GM19023 (cell line): ENCODE measurements around the gene GOLGA2.

Experiments
- ATAC-seq: cut with Tn5 transposase; IDR thresholded peaks from one replicate; pipeline ENCODE4 v1.9.1; 2021; ENCODE audit warnings: mild to moderate bottlenecking, moderate library complexity; ENCODE audit not compliant: unreplicated experiment

GOLGA2 gene

GRCh38 chr9:128275198-128276007 lies at the start of gene GOLGA2:
TSS of gene GOLGA2 (minus strand) at chr9:128276007. CDS start at chr9:128275976, 31 bp downstream.
- peak; percentile 54 for ATAC-seq

DNA sequence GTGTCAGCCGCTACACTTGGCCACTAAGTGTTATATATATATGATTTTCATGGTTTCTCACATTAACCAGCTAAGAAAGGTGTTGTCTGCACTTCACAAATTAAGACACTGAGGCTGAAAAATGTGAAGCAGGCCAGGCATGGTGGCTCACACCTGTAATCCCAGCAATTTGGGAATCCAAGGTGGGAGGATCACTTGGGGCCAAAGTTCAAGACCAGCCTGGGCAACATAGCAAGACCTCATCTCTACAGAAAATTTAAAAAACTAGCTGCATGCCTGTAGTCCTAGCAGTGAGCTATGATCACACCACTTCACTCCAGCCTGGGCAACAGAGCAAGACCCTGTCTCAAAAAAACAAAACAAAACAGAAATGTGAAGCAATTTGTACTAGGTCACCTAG lies 48.6 kb upstream of the GOLGA2 start:
- no peak for ATAC-seq

DNA sequence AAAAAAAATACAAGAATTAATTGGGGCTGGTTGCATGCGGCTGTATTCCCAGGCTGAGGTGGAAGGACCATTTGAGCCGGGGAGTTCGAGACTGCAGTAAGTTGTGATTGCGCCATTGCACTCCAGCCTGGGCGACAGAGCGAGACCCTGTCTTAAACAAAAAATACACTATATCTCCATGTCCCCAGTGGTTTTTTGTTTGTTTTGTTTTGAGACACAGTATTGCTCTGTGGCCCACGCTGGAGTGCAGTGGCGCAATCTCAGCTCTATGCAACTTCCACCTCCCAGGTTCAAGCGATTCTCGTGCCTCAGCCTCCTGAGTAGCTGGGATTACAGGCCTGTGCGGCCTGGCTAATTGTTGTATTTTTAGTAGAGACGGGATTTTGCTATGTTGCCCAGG lies 48.0 kb upstream of the GOLGA2 start:
- no peak for ATAC-seq

GRCh38 chr9:128323212-128323730 lies 47.5 kb upstream of the GOLGA2 start:
- no peak for ATAC-seq

DNA sequence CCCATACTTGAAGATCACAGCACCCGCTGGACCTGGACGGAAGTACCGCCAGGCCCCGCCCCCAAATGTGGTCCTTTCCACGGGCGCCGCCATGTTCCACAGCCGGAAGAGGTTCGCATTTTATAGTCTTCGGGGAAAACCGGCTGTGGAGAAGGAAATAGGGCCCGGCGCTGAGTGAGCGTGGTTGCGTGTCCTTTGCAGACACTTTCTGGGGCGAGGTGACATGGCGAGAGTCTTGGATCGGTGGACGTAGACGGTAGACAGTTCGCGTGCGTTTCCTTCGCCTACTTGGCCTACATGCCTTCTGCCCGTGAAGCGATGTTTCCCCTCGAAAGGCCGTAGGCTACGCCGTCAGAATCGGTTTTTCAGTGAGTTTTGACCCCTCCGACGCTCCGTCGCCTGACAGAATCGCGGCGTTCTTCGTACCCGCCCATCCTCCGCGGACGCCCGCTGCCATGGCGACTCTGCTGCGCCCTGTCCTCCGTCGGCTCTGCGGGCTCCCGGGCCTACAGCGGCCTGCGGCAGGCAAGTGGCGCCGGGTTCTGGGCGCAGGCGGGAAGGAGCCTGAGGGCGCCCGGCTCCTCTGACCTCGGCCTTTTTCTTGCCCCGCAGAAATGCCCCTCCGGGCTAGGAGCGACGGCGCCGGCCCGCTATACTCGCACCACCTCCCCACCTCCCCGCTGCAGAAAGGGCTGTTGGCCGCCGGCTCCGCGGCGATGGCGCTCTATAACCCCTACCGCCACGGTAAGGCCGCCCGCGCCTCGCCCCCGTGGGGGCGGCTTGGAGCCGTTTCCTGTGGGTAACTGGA lies 46.8 kb upstream of the GOLGA2 start, which contains the start of the genes COQ4 and TRUB2:
TSS of gene COQ4 (plus strand) at position 436 of the 808 bp plus-strand sequence. CDS start at position 456, 20 bp downstream.
TSS of gene TRUB2 (minus strand) at position 44 of the 808 bp plus-strand sequence. CDS start at position 5, 39 bp downstream.
- ATAC-seq: peak; percentile 83

DNA sequence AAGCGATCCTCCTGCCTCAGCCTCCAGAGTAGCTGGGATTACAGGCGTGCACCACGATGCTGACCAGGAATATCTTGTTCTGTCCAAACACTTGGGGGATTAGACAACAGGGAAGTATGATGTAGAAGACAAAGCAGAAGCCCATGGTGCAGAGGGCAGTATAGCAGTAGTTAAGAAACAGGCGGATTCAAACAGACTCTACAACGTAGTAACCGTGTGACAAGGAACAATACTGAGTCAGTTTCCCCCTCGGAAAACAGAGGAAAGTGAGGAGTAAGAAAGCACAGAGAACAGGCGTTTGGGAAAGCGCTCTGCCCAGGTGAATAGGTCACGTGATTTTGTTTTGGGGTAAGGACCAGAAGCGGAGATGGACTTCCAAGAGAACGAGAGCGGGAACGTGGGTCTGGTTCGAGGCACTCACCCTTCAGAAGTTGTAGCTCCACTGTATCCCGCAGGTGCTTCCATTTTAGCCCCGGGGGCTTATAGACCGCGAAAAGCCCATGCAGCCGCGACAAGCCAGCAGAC lies 46.1 kb upstream of the GOLGA2 start:
- peak; percentile 3 for ATAC-seq

GRCh38 chr9:128321343-128321742 lies 45.5 kb upstream of the GOLGA2 start:
- ATAC-seq: no peak

DNA sequence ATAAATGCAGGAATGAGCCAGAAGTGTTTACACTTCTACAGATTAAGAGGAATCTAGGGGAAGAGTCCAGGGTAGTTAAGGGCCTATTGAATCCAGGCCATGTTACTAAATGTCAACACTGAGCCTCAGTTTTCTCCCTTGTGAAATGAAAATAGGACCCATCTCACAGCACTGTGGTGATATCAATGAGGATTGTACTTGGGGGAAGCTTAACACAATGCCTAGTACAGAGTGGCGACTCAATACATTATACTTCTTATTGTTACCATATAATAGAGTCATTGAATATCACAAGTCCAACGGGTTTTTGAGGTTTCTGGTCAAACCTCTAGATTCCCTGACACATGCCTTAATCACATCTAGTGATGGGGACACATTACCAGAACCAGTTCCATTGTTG lies 41.8 kb upstream of the GOLGA2 start:
- ATAC-seq: no peak

DNA sequence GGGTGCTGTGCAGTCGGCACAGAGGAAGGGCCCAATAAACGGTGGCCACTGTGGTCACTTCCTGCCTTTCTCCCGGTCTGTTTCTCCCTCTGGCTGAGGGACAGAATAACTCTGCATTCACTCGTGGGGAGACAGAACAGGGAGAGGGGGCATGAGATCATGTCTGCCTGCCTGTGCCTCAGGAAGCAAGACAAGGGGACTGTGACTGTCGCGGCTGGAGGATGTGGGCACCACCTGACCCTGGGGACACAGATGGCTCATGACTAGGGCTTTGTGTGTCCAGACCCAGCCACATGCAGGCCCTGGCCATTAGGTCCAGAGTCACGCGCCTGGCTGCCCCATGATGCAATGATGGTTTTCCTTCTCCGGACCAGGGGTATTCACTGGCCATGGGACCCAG lies 40.6 kb upstream of the GOLGA2 start:
- no peak for ATAC-seq

GRCh38 chr9:128314697-128315096 lies 38.9 kb upstream of the GOLGA2 start:
- ATAC-seq: no peak

DNA sequence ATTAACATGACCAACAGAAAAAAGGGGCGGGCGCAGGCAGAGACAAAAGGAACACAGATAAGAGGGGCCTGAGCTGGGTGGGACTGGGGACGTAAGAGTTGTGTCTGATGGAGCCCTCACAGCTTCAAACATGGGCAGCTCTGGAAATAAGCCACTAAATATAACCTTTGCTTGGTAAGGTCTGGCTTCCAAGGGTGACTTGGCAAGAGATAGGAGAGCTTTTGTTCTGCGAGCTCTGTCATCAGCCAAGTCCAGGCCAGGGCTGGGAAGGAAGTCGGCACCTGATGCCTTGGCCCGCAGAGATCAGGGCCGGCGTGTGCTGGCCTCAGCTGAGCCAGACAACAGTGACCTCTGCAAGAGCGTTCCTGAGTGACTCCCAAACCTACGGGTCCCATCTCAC lies 34.7 kb upstream of the GOLGA2 start:
- no peak for ATAC-seq

DNA sequence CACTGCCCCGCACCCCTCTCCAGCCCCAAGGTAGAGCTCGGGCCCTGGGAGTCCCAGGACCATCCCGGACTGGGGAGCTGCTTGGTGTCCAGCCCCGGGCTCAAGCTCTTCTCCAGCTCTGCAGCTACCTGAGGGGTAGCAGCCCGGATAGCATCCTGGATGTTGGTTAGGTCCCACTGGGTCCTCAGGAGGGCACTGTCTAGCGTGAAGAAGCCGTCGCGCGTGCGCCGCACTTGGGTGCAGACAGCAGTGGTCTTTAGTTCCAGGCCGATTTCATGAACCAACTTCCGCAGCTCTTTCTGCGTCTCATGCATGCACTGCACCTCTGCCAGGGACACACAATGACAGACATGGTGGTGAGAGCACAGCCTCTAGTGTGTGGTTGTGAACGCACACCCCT lies 33.7 kb upstream of the GOLGA2 start:
- no peak for ATAC-seq

- ATAC-seq: no peak
These were observed 29.1 kb upstream of the GOLGA2 start for GRCh38 chr9:128304971-128305288.

DNA sequence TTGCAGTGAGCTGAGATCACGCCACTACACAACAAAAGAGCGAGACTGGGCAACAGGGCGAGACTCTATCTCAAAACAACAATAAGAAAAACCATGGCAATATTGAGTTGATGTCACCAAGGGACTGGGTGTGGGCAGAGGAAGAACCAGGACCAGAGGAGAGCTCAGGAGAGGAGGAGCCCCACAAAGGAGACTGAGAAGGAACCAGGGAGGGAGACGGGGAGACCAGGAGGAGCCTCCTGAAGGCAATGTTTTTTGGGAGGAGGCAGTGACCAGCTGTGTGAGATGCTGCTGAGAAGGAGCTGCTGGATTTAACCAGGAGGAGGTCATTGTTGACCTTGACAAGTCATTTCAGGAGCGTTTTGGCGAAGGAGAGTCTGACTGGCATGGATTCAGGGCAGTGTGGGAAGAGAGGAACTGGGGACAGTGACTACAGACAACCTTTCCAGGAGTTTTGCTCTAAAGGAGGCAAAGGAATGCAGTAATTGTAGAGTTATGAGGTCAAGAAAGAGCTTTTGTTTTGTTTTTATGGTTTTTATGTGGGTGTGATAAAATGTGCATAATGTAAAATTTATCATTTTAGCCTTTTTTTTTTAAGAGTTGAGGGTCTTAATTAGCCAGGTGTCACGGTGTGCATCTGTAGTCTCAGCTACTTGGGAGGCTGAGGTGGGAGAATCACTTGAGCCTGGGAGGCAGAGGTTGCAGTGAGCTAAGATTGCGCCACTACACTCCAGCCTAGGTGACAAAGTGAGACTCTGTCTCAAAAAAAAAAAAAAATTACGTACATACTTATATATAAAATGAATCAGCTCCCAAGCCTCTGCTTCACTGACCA lies 28.5 kb upstream of the GOLGA2 start:
- no peak for ATAC-seq

GRCh38 chr9:128298535-128299482 lies 23.0 kb upstream of the GOLGA2 start:
- ATAC-seq: no peak

- ATAC-seq: no peak
These were observed 21.5 kb upstream of the GOLGA2 start for GRCh38 chr9:128297221-128297773.

- ATAC-seq: no peak
These were observed 20.8 kb upstream of the GOLGA2 start for GRCh38 chr9:128296340-128297220.

- no peak for ATAC-seq
These were observed 18.3 kb upstream of the GOLGA2 start for GRCh38 chr9:128294142-128294541.
